OCI-LY3 (cell line): ENCODE results near the gene MTMR3.
"Not testable (repeated sequence)": the region's sequence is repeated elsewhere in the genome, so short reads cannot be mapped to it uniquely, and the experiment has no call there.

Source experiments
- H2AFZ ChIP-seq: fragments of 200-600, 300-600 bp; shearing (Covaris generic); 2 replicates; pipeline ENCODE4 v1.6.0; 2014; ENCODE audit warnings: antibody characterized with exemption, low read depth, low read length
- H3K27ac ChIP-seq: fragments of 200-600, 300-600 bp; sonication (generic); 2 replicates; pipeline ENCODE4 v1.5.1; 2014; ENCODE audit warnings: mild to moderate bottlenecking, low read length, moderate library complexity, mixed read lengths
- H3K27me3 ChIP-seq: fragments of 200-600, 300-600 bp; sonication (generic); 2 replicates; pipeline ENCODE4 v1.6.1; 2014; ENCODE audit warnings: low read depth, low read length, mixed read lengths
- H3K36me3 ChIP-seq: fragments of 200-600, 300-600 bp; sonication (generic); replicated peaks from 2 replicates; pipeline ENCODE3; 2014; ENCODE audit warnings: low read depth, low read length, mixed read lengths
- H3K4me1 ChIP-seq: fragments of 300-600, 200-600 bp; sonication (generic); 2 replicates; pipeline ENCODE4 v1.6.1; 2014; ENCODE audit warnings: low read length, mixed read lengths
- H3K4me2 ChIP-seq: fragments of 200-600, 300-600 bp; sonication (generic); 2 replicates; pipeline ENCODE4 v1.6.1; 2014; ENCODE audit warnings: low read length, mixed read lengths
- H3K4me3 ChIP-seq: fragments of 300-600, 200-600 bp; sonication (generic); 2 replicates; pipeline ENCODE4 v1.5.1; 2014; ENCODE audit warnings: antibody characterized with exemption, mild to moderate bottlenecking, low read length, moderate library complexity
- H3K79me2 ChIP-seq: fragments of 300-600, 200-600 bp; shearing (Covaris generic); 2 replicates; pipeline ENCODE4 v1.6.1; 2014; ENCODE audit warnings: mild to moderate bottlenecking, low read length, mixed read lengths
- H3K9ac ChIP-seq: fragments of 300-600, 200-600 bp; shearing (Covaris generic); 2 replicates; pipeline ENCODE4 v1.6.0; 2014; ENCODE audit warnings: mild to moderate bottlenecking, low read length, moderate library complexity
- H3K9me3 ChIP-seq: fragments of 200-600, 300-600 bp; shearing (Covaris generic); 2 replicates; pipeline ENCODE4 v1.6.1; 2014; ENCODE audit warnings: low read length, mixed read lengths; ENCODE audit not compliant: insufficient read depth
- H4K20me1 ChIP-seq: fragments of 200-600, 300-600 bp; sonication (generic); 2 replicates; pipeline ENCODE4 v1.6.1; 2016; ENCODE audit warnings: low read length, mixed read lengths; ENCODE audit not compliant: insufficient read depth
- EZH2phosphoT487 ChIP-seq: fragments of 200-600 bp; shearing (Covaris generic); IDR thresholded peaks from 2 replicates; pipeline ENCODE4 v1.6.1; 2018; ENCODE audit warnings: antibody characterized with exemption, mixed run types, low read depth
- TF ChIP-seq, protein P1 (sequence below): fragments of 200-600, 300-600 bp; sonication (generic); IDR thresholded peaks from 2 replicates; pipeline ENCODE4 v1.5.1; 2014; ENCODE audit warnings: antibody characterized with exemption, low read length, low read depth

MTMR3 gene

DNA sequence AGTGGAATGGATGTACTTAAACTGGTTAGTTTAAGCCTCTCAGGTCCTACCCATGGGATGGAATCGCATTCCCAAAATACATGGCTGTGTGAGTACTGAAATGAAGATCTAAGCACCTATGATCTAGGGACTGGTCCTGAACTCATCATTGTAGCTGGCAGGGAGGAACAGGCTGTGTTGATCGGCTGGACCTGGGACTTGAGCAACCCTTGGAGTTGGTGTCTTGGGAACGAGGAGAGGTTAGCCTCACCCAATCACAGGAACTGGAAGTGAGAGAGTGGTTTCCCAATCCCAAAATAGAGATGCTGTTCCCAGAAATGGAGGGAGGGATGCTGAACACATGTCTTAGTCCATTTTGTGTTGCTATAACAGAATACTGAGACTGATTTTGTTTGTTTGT, 28.5 kb upstream of the MTMR3 start:
- no peak overlapping the region for H3K4me2 ChIP-seq
- H3K36me3 ChIP-seq = no peaks in the 10 kb centered on the region
- H3K4me3 ChIP-seq = no peak overlapping the region
- no peak overlapping the region for H3K27ac ChIP-seq
- no peaks in the 10 kb centered on the region for H4K20me1 ChIP-seq
- H3K9ac ChIP-seq = no peak overlapping the region
- H3K4me1 ChIP-seq = no peaks in the 10 kb centered on the region
- TF ChIP-seq EZH2phosphoT487 = no peak
- TF ChIP-seq, protein P1, sequence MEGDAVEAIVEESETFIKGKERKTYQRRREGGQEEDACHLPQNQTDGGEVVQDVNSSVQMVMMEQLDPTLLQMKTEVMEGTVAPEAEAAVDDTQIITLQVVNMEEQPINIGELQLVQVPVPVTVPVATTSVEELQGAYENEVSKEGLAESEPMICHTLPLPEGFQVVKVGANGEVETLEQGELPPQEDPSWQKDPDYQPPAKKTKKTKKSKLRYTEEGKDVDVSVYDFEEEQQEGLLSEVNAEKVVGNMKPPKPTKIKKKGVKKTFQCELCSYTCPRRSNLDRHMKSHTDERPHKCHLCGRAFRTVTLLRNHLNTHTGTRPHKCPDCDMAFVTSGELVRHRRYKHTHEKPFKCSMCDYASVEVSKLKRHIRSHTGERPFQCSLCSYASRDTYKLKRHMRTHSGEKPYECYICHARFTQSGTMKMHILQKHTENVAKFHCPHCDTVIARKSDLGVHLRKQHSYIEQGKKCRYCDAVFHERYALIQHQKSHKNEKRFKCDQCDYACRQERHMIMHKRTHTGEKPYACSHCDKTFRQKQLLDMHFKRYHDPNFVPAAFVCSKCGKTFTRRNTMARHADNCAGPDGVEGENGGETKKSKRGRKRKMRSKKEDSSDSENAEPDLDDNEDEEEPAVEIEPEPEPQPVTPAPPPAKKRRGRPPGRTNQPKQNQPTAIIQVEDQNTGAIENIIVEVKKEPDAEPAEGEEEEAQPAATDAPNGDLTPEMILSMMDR = no peak
- peaks cover 7% of the 10 kb centered on the region; the same call in 1 of the 2 replicates for H3K27me3 ChIP-seq
- no peaks in the 10 kb centered on the region for H3K9me3 ChIP-seq
- H3K79me2 ChIP-seq = no peaks in the 10 kb centered on the region
- no peak overlapping the region for H2AFZ ChIP-seq

DNA sequence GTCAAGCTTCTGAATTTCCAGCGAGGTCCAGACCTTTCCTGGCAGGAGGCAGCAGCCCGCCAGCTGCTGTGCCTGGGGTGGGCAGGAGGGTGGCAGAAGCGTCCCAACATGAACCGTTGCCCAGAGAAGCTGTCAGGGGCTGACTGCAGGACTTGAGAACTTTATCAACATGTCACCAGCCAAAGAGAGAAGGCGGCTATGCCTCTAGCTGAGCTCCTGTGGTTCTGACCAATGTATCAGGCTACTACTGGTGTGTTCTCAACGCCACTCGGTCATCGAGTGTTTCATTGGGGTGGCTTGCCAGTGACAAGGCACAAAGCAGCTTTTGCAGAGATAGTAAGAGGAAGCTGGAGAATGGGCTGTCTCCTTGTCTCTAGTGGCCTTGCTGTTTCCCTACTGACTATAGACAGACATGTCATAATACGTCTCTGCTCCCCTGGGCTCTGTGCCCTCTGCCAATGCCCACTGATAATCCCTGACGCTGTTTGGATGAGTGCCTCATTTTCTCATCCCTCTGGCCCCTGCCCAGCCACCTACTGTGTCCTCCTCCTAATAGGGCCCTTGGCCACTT, 27.3 kb upstream of the MTMR3 start:
- H2AFZ ChIP-seq = no peak overlapping the region

DNA sequence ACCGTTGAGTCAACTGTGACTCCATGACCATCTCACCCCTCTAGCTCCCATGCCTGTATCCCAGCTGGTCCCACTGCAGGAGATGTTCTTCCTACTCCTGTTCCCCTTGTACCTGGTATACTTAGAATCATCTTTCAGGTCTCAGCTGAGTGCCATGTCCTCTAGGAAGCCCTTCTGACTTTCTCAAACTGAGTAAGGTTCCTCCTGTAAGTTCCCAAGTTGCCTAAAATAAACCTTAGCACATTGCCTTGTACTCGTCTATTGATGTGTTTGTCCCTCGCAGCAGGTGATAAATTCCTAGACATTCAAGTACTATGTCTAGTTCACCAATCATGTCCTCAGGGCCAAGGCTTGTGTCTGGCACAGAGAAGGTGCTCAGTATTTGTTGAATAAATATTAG, 26.5 kb upstream of the MTMR3 start:
- Histone ChIP-seq H3K27ac (no peak overlapping the region), H2AFZ (no peak overlapping the region), H4K20me1 (no peaks in the 10 kb centered on the region), H3K9ac (no peak overlapping the region), H3K9me3 (no peaks in the 10 kb centered on the region), H3K36me3 (no peaks in the 10 kb centered on the region), H3K4me1 (no peaks in the 10 kb centered on the region), H3K27me3 (peaks cover 4% of the 10 kb centered on the region; the same call in 1 of the 2 replicates), H3K4me2 (no peak overlapping the region), H3K4me3 (no peak overlapping the region), H3K79me2 (no peaks in the 10 kb centered on the region)
- TF ChIP-seq, protein P1 = no peak
- TF ChIP-seq EZH2phosphoT487 = no peak

More for the DNA sequence above, 27.3 kb upstream of the MTMR3 start:
- Histone ChIP-seq H3K27me3 (peaks cover 4% of the 10 kb centered on the region; the same call in 1 of the 2 replicates), H3K4me3 (no peak overlapping the region), H3K4me1 (no peaks in the 10 kb centered on the region), H3K79me2 (no peaks in the 10 kb centered on the region), H3K36me3 (no peaks in the 10 kb centered on the region), H4K20me1 (no peaks in the 10 kb centered on the region), H3K27ac (no peak overlapping the region), H3K9ac (no peak overlapping the region), H3K9me3 (no peaks in the 10 kb centered on the region), H3K4me2 (no peak overlapping the region)
- TF ChIP-seq EZH2phosphoT487 = no peak
- TF ChIP-seq, protein P1 = no peak

DNA sequence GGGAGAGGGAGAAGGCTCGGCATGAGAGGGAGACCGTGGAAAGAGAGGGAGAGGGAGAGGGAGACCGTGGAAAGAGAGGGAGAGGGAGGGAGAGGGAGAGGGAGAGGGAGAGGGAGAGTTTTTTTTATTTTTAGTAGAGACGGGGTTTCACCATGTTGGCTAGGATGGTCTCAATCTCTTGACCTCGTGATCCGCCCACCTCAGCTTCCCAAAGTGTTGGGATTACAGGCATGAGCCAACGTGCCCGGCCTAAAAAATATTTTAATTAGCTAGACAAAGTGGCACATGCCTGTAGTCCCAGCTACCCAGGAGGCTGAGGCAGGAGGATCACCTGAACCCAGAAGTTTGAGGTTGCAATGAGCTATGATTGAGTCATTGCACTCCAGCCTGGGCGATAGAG, 23.9 kb upstream of the MTMR3 start:
- H3K79me2 ChIP-seq, H3K9ac ChIP-seq, H3K36me3 ChIP-seq, H2AFZ ChIP-seq, H3K4me3 ChIP-seq, H3K4me2 ChIP-seq, H3K9me3 ChIP-seq, H4K20me1 ChIP-seq, H3K4me1 ChIP-seq, H3K27ac ChIP-seq, H3K27me3 ChIP-seq: not testable (repeated sequence)
